ENCODE data around the gene PIK3AP1.

The PIK3AP1 gene

GRCh38 chr10:96608262-96608661, 112.1 kb downstream of the PIK3AP1 start:
- no peak overlapping the region; the same call in 1 of the 2 replicates for H3K27ac ChIP-seq
- no peaks in the 10 kb centered on the region for H3K9me3 ChIP-seq (ENCODE audit: severe bottlenecking)
- no peak for DNase-seq
- H3K27me3 ChIP-seq (ENCODE audit: insufficient read depth, low read depth, severe bottlenecking) = no peaks in the 10 kb centered on the region
- H3K36me3 ChIP-seq = no peaks in the 10 kb centered on the region
- no peak overlapping the region for H3K4me3 ChIP-seq (ENCODE audit: low read depth, low read length)
- no peak for TF ChIP-seq CTCF (IDR thresholded peaks at IDR 0.05; ENCODE audit: low read depth, low read length)

GRCh38 chr10:96606946-96607345, 113.4 kb downstream of the PIK3AP1 start:
- Histone ChIP-seq H3K27me3 (ENCODE audit: insufficient read depth, low read depth, severe bottlenecking) (no peaks in the 10 kb centered on the region), H3K36me3 (no peaks in the 10 kb centered on the region), H3K9me3 (ENCODE audit: severe bottlenecking) (no peaks in the 10 kb centered on the region), H3K27ac (no peak overlapping the region), H3K4me3 (ENCODE audit: low read depth, low read length) (no peak overlapping the region)
- DNase-seq = no peak
- no peak for TF ChIP-seq CTCF (IDR thresholded peaks at IDR 0.05; ENCODE audit: low read depth, low read length)

- no peak overlapping the region for H3K4me3 ChIP-seq (ENCODE audit: low read depth, low read length)
- no peaks in the 10 kb centered on the region for H3K36me3 ChIP-seq
- no peak for TF ChIP-seq CTCF (IDR thresholded peaks at IDR 0.05; ENCODE audit: low read depth, low read length)
- H3K27ac ChIP-seq = no peak overlapping the region
- H3K27me3 ChIP-seq (ENCODE audit: insufficient read depth, low read depth, severe bottlenecking) = no peaks in the 10 kb centered on the region
- H3K9me3 ChIP-seq (ENCODE audit: severe bottlenecking) = no peaks in the 10 kb centered on the region
- no peak for DNase-seq
Measured at GRCh38 chr10:96606216-96606615, 114.1 kb downstream of the PIK3AP1 start.

GRCh38 chr10:96600337-96600736, 120.0 kb downstream of the PIK3AP1 start:
- no peak for DNase-seq
- Histone ChIP-seq H3K36me3 (no peaks in the 10 kb centered on the region), H3K9me3 (ENCODE audit: severe bottlenecking) (no peaks in the 10 kb centered on the region), H3K27ac (no peak overlapping the region), H3K27me3 (ENCODE audit: insufficient read depth, low read depth, severe bottlenecking) (no peaks in the 10 kb centered on the region), H3K4me3 (ENCODE audit: low read depth, low read length) (no peak overlapping the region)
- TF ChIP-seq CTCF (IDR thresholded peaks at IDR 0.05; ENCODE audit: low read depth, low read length) = no peak

GRCh38 chr10:96598846-96599245, 121.5 kb downstream of the PIK3AP1 start:
- no peaks in the 10 kb centered on the region for H3K27me3 ChIP-seq (ENCODE audit: insufficient read depth, low read depth, severe bottlenecking)
- H3K9me3 ChIP-seq (ENCODE audit: severe bottlenecking) = no peaks in the 10 kb centered on the region
- H3K4me3 ChIP-seq (ENCODE audit: low read depth, low read length) = no peak overlapping the region
- H3K36me3 ChIP-seq = no peaks in the 10 kb centered on the region
- TF ChIP-seq CTCF (IDR thresholded peaks at IDR 0.05; ENCODE audit: low read depth, low read length) = no peak
- no peak overlapping the region for H3K27ac ChIP-seq
- no peak for DNase-seq

All from WERI-Rb-1 (cell line).